WTC11 (cell line): ENCODE measurements around the gene NPAS3. TPM values are rescaled to one million over a fixed set of nuclear protein-coding genes. Genes with fewer than 3 reads are reported as not detected.

Source experiments
- ATAC-seq: fragments of 200-7000 bp; cut with Tn5 transposase; 2 replicates; pipeline ENCODE4 v1.10.0; 2021; ENCODE audit warnings: mild to moderate bottlenecking, moderate library complexity
- CTCF ChIA-PET: fragments of 300-600 bp; sonication (Branson Sonifier 250); formaldehyde crosslinking; loops from one replicate; lab custom pipeline; 2021; ENCODE audit warnings: antibody characterized with exemption; lab: Charles Lee
- POLR2A ChIA-PET: fragments of 350-600 bp; sonication (Branson Sonifier 250); formaldehyde crosslinking; loops from one replicate; lab custom pipeline; 2021; ENCODE audit warnings: antibody characterized with exemption; lab: Charles Lee
- DNase-seq: peaks from one replicate; pipeline ENCODE4 v3.0.0; 2021; ENCODE audit warnings: low spot score
- H3K27ac Mint-ChIP-seq: 2 replicates; pipeline ENCODE4 v1.8.0; 2021; ENCODE audit warnings: mixed read lengths
- H3K27me3 Mint-ChIP-seq: 2 replicates; pipeline ENCODE4 v1.8.0; 2021; ENCODE audit warnings: low read depth, mild to moderate bottlenecking, moderate library complexity, mixed read lengths
- H3K36me3 Mint-ChIP-seq: 2 replicates; pipeline ENCODE4 v1.8.0; 2021; ENCODE audit warnings: mixed read lengths
- H3K4me1 Mint-ChIP-seq: 2 replicates; pipeline ENCODE4 v1.8.0; 2022; ENCODE audit warnings: mixed read lengths
- H3K4me3 Mint-ChIP-seq: 2 replicates; pipeline ENCODE4 v1.8.0; 2021; ENCODE audit warnings: mild to moderate bottlenecking, moderate library complexity, mixed read lengths
- H3K9me3 Mint-ChIP-seq: 2 replicates; pipeline ENCODE4 v1.8.0; 2021; ENCODE audit warnings: mixed read lengths
- ARID4B ChIP-seq: sonication (generic); formaldehyde crosslinking; IDR thresholded peaks from 2 replicates; pipeline ENCODE4 v1.8.0; 2023; ENCODE audit warnings: missing genetic modification reagents, mild to moderate bottlenecking, borderline replicate concordance
- CREM ChIP-seq: sonication (generic); formaldehyde crosslinking; IDR thresholded peaks from 2 replicates; pipeline ENCODE4 v1.8.1; 2022; ENCODE audit warnings: mild to moderate bottlenecking, missing genetic modification reagents, moderate library complexity
- JUN ChIP-seq: sonication (generic); formaldehyde crosslinking; IDR thresholded peaks from 2 replicates; pipeline ENCODE4 v1.8.0; 2023; ENCODE audit warnings: mild to moderate bottlenecking, missing genetic modification reagents
- MYBL2 ChIP-seq: sonication (generic); formaldehyde crosslinking; IDR thresholded peaks from 2 replicates; pipeline ENCODE4 v1.8.1; 2023; ENCODE audit warnings: mild to moderate bottlenecking, moderate library complexity, missing genetic modification reagents
- NFATC4 ChIP-seq: fragments of 250-450 bp; sonication (Bioruptor Pico); IDR thresholded peaks from 2 replicates; pipeline ENCODE4 v1.9.0; 2021; ENCODE audit warnings: mild to moderate bottlenecking
- PREB ChIP-seq: sonication (generic); formaldehyde crosslinking; IDR thresholded peaks from 2 replicates; pipeline ENCODE4 v1.8.1; 2022; ENCODE audit warnings: mild to moderate bottlenecking, missing genetic modification reagents, moderate library complexity, borderline replicate concordance
- RELA ChIP-seq: sonication (generic); formaldehyde crosslinking; IDR thresholded peaks from 2 replicates; pipeline ENCODE4 v1.8.1; 2022; ENCODE audit warnings: missing genetic modification reagents, mild to moderate bottlenecking, borderline replicate concordance
- SOX15 ChIP-seq: fragments of 250-450 bp; sonication (Bioruptor Pico); IDR thresholded peaks from 2 replicates; pipeline ENCODE4 v1.9.0; 2021; ENCODE audit warnings: mild to moderate bottlenecking
- STAT6 ChIP-seq: sonication (generic); formaldehyde crosslinking; conservative IDR thresholded peaks from 2 replicates; pipeline ENCODE4 v1.8.1; 2023; ENCODE audit warnings: mild to moderate bottlenecking, low read depth, missing genetic modification reagents, moderate library complexity
- TCF7 ChIP-seq: sonication (generic); formaldehyde crosslinking; IDR thresholded peaks from 2 replicates; pipeline ENCODE4 v1.8.0; 2022; ENCODE audit warnings: mild to moderate bottlenecking, low read depth, missing genetic modification reagents, moderate library complexity
- USF1 ChIP-seq: sonication (generic); formaldehyde crosslinking; IDR thresholded peaks from 2 replicates; pipeline ENCODE4 v1.8.0; 2022; ENCODE audit warnings: mild to moderate bottlenecking, missing genetic modification reagents
- ZNF396 ChIP-seq: fragments of 250-450 bp; sonication (Bioruptor Pico); IDR thresholded peaks from 2 replicates; pipeline ENCODE4 v1.8.0; 2021; ENCODE audit warnings: mild to moderate bottlenecking, moderate library complexity, borderline replicate concordance
- ZNF416 ChIP-seq: fragments of 250-450 bp; sonication (Bioruptor Pico); IDR thresholded peaks from 2 replicates; pipeline ENCODE4 v1.9.0; 2021; ENCODE audit warnings: mild to moderate bottlenecking, inconsistent platforms
- total RNA-seq: library from RNA; stranded (reverse); gene quantifications from 3 replicates; pipeline ENCODE4 v1.2.3, GENCODE V29; 2021
- TF ChIP-seq, protein P1 (sequence below): sonication (generic); formaldehyde crosslinking; IDR thresholded peaks from 2 replicates; pipeline ENCODE4 v1.8.0; 2023; ENCODE audit warnings: missing genetic modification reagents
- TF ChIP-seq, protein P2 (sequence below): sonication (generic); formaldehyde crosslinking; IDR thresholded peaks from 2 replicates; pipeline ENCODE4 v1.8.1; 2023; ENCODE audit warnings: mild to moderate bottlenecking, moderate library complexity, missing genetic modification reagents
- TF ChIP-seq, protein P3 (sequence below): fragments of 250-450 bp; sonication (Bioruptor Pico); IDR thresholded peaks from 2 replicates; pipeline ENCODE4 v2.1.2; 2022; ENCODE audit warnings: mild to moderate bottlenecking, moderate library complexity

The NPAS3 gene
- total RNA-seq, 1 experiment from 2014 or later = 3.2 TPM

DNA sequence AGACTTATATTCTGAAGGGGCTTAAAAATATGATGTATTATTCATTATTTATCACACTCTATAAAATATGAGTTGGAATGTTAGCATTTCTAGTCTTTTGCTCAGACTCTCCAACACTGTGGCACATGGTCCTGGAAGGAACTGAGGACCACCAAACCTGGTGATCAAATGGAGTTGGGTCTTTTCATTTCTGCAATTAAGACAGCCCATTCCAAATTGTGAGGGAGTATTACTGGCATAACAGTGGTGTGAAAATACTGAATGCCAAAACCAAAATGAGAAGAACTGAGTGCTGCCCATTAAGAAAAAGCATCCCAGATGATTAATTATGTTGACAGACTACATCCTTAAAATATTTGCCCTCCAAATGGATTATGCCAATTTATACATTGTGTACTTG lies 90.8 kb downstream of the NPAS3 start:
- no peak overlapping the region for H3K27ac Mint-ChIP-seq
- no peaks in the 10 kb centered on the region for H3K36me3 Mint-ChIP-seq
- ATAC-seq (no peak), DNase-seq (no peak)
- POLR2A ChIA-PET = no interaction called here
- TF ChIP-seq TCF7 (no peak), RELA (CRISPR knock-in tag) (no peak), SOX15 (CRISPR knock-in tag) (no peak), JUN (no peak), CREM (CRISPR knock-in tag) (no peak), STAT6 (CRISPR knock-in tag) (no peak), PREB (CRISPR knock-in tag) (no peak), ARID4B (CRISPR knock-in tag) (no peak), MYBL2 (CRISPR knock-in tag) (no peak), NFATC4 (no peak), USF1 (no peak), ZNF396 (no peak), ZNF416 (CRISPR knock-in tag) (no peak)
- TF ChIP-seq, protein P1, sequence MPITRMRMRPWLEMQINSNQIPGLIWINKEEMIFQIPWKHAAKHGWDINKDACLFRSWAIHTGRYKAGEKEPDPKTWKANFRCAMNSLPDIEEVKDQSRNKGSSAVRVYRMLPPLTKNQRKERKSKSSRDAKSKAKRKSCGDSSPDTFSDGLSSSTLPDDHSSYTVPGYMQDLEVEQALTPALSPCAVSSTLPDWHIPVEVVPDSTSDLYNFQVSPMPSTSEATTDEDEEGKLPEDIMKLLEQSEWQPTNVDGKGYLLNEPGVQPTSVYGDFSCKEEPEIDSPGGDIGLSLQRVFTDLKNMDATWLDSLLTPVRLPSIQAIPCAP = no peak
- TF ChIP-seq, protein P2, sequence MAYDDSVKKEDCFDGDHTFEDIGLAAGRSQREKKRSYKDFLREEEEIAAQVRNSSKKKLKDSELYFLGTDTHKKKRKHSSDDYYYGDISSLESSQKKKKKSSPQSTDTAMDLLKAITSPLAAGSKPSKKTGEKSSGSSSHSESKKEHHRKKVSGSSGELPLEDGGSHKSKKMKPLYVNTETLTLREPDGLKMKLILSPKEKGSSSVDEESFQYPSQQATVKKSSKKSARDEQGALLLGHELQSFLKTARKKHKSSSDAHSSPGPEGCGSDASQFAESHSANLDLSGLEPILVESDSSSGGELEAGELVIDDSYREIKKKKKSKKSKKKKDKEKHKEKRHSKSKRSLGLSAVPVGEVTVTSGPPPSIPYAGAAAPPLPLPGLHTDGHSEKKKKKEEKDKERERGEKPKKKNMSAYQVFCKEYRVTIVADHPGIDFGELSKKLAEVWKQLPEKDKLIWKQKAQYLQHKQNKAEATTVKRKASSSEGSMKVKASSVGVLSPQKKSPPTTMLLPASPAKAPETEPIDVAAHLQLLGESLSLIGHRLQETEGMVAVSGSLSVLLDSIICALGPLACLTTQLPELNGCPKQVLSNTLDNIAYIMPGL (CRISPR knock-in tag) = no peak
- TF ChIP-seq, protein P3, sequence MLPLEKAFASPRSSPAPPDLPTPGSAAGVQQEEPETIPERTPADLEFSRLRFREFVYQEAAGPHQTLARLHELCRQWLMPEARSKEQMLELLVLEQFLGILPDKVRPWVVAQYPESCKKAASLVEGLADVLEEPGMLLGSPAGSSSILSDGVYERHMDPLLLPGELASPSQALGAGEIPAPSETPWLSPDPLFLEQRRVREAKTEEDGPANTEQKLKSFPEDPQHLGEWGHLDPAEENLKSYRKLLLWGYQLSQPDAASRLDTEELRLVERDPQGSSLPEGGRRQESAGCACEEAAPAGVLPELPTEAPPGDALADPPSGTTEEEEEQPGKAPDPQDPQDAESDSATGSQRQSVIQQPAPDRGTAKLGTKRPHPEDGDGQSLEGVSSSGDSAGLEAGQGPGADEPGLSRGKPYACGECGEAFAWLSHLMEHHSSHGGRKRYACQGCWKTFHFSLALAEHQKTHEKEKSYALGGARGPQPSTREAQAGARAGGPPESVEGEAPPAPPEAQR (CRISPR knock-in tag) = no peak
- peaks cover 8% of the 10 kb centered on the region for H3K9me3 Mint-ChIP-seq
- H3K4me3 Mint-ChIP-seq = no peak overlapping the region
- H3K27me3 Mint-ChIP-seq = no peaks in the 10 kb centered on the region
- peaks cover 5% of the 10 kb centered on the region; the same call in 1 of the 2 replicates for H3K4me1 Mint-ChIP-seq
- CTCF ChIA-PET = no interaction called here
